SK-N-SH treated with all-trans-retinoic acid at 6 μM for 48 hours (cell line): Measurements from ENCODE around the gene HS6ST3.

ENCODE experiments used
- GLIS3 ChIP-seq: fragments of 250-450 bp; sonication (Bioruptor Pico); IDR thresholded peaks from 2 replicates; pipeline ENCODE4 v1.5.0; 2020; ENCODE audit warnings: mild to moderate bottlenecking, moderate library complexity
- ZNF565 ChIP-seq: fragments of 450-650 bp; formaldehyde crosslinking; conservative IDR thresholded peaks from 2 replicates; pipeline ENCODE4 v1.5.0; 2020; ENCODE audit warnings: low read depth, mild to moderate bottlenecking, moderate library complexity

GRCh38 chr13:96673825-96674224 lies 583.9 kb downstream of the HS6ST3 start:
- TF ChIP-seq ZNF565 (no peak), GLIS3 (CRISPR knock-in tag) (no peak)
